NT2/D1 (cell line): ENCODE results near the gene TREH.

Experiments used
- SUZ12 ChIP-seq: IDR thresholded peaks from 2 replicates; pipeline ENCODE4 v1.6.1; 2011; ENCODE audit not compliant: insufficient read length, insufficient read depth; ENCODE audit errors: extremely low read depth
- YY1 ChIP-seq: IDR thresholded peaks from 2 replicates; pipeline ENCODE4 v1.6.1; 2011; ENCODE audit not compliant: insufficient read length, insufficient read depth
- ZNF274 ChIP-seq: IDR thresholded peaks from 2 replicates; pipeline ENCODE4 v1.6.1; 2011; ENCODE audit warnings: mild to moderate bottlenecking, low read depth, low read length

- TF ChIP-seq ZNF274 (no peak), YY1 (no peak), SUZ12 (no peak)
Measured at GRCh38 chr11:118714816-118715215, 35.4 kb upstream of the TREH start.
